ENCODE results near the gene MTNR1A.
"Not testable (repeated sequence)": the region's sequence is repeated elsewhere in the genome, so short reads cannot be mapped to it uniquely, and the experiment has no call there.

MTNR1A gene

DNA sequence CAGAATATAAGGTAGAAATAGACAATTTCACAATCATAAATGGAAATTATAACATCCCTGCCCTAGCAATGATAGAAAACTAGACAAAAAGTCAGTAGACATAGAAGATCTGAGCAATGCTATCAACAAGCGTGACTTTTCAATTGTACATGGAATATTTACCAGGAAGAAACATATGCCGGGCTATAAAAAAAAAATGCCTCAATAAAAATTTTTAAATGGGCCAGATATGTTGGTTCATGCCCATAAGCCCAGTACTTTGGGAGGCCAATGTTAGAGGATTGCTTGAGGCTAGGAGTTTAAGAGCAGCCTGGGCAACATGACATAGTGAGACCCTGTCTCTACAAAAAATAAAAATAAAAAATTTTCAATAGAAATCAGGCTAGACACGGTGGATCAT, 5.3 kb upstream of the MTNR1A start:
- DNase-seq, result no peak

DNA sequence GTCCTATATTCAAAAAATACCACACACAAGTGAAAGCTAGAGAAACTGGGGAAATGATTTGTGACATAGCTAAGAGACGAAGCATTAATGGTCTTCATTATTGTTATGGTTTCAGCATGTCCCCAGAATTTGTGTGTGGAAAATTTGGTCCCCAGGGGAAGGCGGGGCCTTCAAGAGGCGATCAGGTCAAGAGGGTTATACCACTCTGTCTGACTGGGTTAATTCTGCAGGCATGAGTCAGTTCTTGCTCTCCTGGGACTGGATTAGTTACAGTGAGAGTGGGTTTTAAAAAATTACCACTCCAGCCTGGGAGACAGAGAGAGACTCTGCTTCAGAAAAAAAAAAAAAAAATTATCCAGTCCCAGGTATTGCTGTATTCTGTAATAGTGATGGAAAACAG, 2.1 kb upstream of the MTNR1A start:
- no peak for DNase-seq

DNA sequence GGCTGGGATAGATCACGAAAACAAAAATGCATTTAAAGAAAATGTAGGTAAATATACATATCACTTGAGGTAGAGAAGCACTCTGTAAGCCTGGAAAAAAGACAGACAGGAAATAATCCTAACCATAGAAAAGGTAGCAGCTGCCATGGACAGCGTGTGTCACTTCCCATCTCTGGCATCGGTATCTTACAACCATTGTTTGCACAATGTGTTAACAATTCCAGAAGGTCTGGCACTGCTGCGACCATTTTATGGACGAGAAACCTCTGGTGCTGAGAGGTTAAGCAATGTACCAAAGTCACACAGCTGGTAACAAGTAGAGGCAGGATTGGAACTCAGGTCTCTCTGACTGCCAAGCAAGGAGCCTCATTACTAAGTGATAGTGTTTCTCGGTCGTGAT, 1.7 kb upstream of the MTNR1A start:
- DNase-seq, result no peak

DNA sequence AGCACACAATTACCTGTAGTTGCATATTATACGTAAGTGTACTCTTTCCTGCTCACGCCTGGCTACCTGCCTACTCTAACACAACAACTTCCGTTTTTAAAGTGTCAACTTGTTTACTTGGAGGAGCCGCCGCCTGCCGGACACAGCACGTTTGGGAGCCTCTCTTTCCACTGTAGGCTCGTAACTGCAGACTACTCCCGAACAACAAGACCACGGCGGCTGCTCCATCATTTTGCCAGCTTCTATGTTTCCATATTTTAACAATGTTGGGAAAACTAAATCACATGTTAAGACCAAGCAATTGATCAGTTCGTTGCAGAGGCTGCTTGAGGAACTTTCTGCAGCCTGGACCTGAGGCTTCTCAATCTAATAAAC, 841 bp downstream of the MTNR1A start:
- no peak for DNase-seq

DNA sequence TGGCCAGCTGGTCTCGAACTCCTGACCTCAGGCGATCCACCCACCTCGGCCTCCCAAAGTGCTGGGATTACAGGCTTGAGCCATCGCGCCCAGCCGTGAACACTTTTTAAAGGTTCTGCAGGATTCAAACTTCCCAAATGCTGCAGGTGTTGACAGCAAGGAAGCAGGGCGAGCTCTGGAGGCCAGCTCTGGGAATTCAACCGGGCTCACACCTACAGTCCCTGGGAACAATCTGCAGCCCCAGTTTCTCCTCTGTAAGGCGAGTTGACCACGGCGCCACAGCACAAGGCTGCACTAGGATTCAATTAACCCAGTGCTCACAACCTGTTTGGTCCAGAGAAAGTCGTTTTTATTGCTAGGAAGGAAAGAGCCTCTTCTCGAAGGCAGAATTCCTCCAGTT, 1.6 kb downstream of the MTNR1A start:
- DNase-seq, result no peak

DNA sequence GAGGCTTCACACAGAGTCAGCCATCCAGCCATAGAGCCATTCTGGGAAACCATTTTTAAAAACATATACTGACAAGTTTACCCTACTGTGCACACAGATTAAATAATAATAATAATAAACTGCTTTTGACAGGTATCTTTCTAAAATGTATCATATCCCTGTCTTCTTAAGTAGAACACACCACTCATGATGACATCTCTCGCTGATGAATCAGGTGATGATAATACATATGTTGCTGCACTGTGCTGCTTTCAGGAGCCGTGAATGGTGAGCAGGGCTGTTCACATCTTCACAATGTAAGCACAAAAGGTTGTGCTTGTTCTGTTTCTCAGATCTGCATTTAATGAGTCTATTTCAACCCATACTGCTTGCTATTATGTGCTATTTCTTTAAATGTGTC, 3.5 kb downstream of the MTNR1A start:
- DNase-seq, result no peak

DNA sequence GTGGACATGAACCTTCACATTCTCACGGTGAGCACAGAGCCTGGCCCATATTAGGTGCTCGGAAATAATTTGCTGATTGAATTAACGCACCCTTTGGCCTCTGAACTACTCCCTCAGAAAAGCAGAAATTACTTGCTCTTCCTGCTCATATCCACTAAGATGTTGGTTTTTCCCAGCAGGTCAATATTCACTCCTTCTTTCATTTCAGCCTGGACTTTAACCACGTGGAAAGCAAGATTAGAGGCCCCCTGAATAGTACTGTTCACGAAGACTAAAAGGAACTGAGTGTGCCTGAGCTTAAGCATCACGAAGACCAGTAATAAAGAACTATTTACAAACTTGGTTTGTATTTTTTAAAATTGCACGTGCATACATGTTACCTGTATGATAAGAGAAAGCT, 9.9 kb downstream of the MTNR1A start:
- DNase-seq, result no peak

DNA sequence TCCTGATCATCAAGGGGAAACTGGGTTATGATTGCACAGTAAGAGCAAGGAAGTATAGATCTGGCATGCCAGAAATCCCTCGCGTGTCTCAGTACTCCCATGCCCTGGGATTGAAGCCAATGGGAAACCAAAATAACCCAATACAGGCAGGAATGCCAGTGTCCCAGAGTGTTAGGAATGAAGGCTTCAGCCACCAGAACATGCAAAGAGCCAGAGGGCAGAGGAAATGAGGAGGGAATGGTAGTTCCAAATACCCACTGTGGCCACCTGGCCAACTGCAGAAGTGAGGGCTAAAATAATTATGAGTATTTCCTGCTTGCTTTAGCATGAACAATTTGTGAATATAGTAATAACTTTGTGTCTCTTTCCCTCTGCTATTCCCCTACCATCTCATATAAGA, 12.2 kb downstream of the MTNR1A start:
- DNase-seq, result no peak

DNA sequence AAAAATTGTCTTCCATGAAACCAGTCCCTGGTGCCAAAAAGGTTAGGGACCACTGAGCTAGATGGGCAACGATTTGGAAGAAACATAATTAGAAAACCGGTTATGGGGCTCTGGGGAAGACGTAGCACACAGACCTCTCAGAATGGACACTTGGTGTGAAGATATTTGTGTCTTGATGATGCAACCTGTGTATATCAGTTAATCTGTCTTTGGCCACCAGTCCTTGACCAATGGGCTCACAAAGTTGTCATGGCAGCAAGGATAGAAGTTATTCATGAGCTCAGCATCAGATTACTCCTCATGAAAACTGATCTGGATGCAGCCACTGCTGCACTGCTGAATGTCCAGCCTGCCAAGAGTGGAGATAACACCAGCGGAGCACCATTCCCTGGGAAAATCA, 13.6 kb downstream of the MTNR1A start:
- no peak for DNase-seq

DNA sequence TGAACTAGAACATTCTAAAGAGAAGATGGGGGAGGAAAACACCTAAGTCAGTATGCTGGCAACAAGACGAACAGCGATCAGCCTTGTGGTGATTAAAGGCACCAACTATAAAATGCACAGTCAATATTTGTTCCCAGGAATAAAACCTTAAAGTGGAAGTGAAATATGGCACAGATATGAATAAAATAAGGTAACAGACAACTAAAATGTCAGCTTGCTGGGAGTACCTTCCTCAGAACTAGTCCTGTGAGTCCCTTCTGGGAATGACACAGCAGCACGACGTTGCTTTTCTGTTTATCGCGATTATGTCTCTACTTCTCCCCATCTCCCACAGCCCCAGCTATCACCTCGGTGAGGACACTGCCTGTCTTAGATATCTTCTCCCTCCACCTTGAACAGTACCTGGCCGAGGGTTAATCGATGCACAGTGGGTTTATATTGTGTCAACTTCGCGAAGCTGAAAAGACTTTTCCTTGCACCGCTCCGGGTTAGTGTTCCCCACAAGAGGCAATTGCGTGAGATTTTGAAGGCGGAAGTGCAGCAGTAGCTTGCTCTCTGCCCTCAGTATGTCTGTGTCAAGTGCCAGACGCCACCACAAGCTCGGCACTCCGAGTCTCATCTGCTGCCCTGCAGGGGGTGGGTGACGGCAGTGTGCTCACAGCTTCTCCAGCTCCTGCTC, 17.4 kb downstream of the MTNR1A start:
- no peak for DNase-seq

DNA sequence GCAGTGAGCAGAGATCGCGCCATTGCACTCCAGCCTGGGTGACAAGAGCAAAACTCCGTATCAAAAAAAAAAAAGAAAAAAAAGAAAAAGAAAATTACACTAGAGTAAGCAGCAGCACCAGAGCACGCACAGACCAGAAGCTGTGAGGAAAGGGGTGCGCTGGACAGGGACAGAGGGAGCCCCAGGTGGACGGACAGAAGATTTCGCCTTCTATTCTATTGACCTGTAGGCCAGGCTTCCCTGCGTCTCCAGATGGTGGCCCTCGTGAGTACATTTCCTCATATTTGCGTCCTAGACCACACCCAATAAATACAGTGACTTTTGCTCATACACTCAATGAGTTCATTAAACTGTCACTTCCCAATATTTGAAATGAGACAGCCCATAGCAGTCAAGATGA, 19.1 kb downstream of the MTNR1A start:
- no peak for DNase-seq

DNA sequence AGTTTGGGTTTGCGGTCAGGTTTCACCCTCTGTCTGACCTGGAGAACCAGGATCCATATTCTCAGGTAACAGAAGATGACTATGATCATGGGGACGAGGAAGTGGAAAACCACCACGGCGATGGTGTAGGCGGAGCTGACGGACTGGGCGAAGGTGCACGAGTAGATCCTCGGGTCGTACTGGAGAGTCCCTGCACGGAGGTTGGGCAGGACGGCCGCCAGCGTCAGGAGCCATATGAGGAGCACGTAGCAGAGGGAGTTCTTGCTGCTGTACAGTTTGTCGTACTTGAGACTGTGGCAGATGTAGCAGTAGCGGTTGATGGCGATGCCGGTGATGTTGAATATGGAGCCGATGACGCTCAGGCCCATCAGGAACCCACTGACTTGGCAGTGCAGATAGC, 21.3 kb downstream of the MTNR1A start:
- DNase-seq, result no peak

DNA sequence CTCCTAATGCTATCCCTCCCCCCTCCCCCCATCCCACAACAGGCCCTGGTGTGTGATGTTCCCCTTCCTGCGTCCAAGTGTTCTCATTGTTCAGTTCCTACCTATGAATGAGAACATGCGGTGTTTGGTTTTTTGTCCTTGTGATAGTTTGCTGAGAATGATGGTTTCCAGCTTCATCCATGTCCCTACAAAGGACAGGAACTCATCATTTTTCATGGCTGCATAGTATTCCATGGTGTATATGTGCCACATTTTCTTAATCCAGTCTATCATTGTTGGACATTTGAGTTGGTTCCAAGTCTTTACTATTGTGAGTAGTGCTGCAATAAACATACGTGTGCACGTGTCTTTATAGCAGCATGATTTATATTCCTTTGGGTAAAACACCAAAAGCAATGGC, 31.4 kb downstream of the MTNR1A start:
- not testable (repeated sequence) for DNase-seq

DNA sequence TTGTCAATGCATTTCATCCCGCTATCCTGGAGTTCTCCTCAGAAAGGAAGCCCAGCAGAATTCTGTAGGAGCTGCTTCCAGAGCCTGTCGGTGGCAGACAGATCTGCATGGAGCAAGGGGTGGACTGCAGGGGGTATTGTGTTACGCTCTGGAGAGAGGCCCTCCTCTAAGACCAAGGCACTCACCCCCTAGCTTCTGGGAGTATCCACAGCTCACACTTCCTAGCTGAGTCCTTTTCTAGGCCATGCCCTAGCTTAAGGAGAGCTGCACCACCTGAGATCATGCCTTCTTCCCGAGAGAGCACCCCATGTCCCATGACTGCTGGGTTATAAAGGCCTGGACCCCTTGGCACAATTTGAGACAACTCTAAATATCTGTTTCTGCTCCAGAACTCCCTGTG, 39.1 kb downstream of the MTNR1A start:
- no peak for DNase-seq

DNA sequence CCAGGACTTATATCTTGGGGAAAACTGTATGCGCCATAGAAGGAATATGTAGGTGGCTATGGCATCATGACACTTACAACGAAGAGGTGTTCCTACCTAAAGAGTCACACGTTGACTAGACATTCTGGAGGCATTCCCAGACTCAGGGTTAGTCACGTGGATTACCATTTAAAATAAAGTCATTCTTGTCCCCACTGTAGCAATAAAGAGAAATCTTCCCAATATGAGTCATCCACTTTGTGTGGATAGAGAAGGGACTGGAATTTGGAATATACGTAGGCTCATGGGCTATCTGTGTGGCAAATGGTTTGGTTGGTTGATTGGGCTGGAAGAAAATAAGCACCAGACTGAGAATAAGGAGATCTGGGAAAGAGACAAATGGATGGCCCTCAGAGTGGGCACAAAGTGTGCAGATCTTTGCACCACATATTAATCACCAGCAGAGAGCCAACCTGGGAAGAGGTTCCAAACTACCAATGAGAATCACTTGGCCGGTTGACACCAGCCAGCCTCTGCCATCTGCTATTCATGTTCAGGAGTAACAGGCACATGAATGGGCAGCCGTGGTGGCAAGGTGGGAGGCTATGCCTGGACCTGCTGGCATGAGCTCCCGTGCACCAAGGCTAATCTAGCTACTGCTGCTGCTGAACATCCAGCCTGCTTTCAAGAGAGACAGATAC, 41.0 kb downstream of the MTNR1A start:
- DNase-seq, result no peak

DNA sequence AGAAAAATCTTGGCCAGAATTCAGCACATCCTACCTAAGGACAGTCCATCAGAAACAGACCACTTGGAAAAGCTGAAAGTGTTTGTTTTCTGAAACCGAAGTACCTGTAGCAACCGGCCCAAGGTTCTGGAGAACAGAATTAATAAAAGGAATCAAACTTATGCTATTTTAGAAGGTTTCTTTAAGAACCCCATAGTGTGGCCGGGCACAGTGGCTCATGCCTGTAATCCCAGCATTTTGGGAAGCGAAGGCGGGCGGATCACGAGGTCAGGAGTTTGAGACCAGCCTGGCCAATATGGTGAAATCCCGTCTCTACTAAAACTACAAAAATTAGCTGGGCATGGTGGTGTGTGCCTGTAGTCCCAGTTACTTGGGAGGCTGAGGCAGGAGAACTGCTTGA, 50.6 kb downstream of the MTNR1A start:
- not testable (repeated sequence) for DNase-seq

DNA sequence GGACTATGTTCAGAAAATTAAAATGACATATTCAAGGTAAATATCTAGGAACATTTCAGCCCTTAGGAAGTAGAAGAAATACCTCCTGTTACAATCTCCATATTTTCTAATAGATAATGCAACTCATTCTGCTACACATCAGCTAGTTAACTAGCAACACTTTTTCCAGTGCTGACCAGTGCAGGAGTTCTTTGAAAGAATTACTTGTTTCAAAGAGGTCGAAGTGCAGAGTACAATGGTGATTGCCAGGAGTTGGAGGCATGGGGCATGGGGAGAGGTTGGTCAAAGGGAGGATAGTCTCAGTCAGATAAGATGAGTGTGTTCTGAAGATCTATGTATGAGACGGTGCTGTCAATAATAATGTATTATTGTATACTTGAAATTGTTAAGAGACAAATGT, 53.1 kb downstream of the MTNR1A start:
- DNase-seq, result no peak

DNA sequence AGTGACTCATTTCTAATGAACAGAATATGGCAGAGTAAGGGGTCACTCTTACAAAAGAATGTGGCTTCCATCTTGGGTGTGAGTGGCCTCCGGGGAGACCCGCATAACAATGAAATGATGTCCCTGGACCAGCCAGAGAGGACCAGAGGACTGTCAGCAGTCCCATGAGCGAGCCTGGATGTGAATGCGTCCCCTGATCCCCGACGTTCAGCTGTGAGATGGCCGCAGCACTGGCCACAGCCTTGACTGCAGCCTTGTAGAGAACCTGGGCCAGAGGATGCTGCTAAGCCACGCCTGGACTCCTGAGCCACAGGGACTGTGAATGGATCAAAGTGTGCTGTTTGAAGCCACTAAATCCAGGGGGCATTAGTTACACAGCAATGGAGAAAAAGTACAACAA, 53.8 kb downstream of the MTNR1A start:
- DNase-seq, result no peak

DNA sequence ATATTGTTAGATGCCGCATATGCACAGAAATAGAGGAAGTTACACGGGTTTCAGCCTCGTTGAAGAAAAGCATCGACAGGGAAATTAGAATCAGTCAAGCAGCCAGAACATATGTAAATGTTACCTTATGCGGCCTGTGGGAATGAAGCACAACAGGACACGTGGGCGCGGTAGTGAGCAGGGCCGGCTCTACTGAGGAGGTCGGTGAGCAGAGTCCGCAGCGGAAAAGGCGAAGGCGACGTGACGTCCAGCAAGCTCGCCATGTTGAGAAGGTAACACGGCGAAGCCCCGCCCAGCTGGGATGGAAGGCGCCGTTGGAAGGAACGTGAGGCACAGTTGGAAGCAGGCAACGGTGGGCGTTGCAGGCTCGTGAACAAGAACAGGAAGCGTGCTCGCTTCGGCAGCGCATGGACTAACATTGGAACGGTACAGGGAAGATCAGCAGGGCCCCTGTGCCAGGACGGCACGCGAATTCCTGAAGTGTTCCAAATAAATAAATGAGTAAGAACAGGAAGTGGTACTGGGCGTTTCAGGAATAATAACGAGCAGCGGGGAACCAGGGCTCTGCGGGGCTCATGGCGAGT, 54.6 kb downstream of the MTNR1A start:
- no peak for DNase-seq

DNA sequence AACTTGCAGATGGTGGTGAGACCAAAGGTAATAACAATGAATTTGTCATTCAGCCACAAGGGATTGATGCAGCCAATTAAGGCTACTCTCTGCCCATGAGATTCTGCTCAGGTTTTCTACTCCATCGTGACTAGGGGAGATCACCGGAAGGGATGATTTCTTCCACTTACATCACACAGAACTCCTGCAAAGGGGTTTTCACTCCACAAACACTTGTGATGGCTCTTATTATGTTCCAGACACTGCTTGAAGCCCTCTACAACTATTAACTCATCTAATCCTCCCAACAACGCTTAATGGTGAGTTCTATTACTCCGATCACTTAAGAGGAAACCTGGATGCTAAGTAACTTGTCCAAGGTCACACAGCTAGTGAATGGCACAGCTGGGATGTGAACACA, 55.9 kb downstream of the MTNR1A start:
- no peak for DNase-seq

DNA sequence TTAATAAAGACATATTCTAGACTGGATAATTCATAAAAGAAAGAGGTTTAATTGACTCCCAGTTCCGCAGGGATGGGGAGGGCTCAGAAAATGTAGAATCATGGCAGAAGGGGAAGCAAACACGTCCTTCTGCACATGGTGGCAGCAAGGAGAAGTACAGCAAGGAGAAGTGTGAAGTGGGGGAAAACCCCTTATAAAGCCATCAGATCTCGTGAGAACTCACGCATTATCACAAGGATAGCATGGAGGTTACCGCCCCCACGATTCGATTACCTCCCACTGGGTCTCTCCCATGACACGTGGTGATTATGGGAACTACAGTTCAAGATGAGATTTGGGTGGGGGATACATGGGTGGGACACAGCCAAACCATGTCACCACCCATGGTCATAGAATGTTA, 58.3 kb downstream of the MTNR1A start:
- DNase-seq, result no peak

DNA sequence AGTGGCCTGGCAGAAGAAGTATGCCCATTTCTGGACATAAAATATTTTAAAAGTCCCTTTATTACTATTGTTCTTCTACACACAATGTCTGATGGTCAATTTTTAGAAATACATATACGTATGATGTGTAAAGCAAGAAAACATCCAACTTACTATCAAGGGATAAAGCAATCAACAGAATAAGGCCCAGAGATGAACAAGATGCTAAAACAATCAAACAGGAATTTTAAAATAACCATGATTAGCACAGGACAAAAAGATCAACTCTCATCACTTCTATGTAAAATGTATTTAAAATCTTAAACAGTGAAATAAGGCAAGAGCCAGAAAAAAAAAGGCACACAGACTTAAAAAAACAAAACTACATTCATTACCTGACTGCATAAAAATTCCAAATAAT, 60.9 kb downstream of the MTNR1A start:
- no peak for DNase-seq

DNA sequence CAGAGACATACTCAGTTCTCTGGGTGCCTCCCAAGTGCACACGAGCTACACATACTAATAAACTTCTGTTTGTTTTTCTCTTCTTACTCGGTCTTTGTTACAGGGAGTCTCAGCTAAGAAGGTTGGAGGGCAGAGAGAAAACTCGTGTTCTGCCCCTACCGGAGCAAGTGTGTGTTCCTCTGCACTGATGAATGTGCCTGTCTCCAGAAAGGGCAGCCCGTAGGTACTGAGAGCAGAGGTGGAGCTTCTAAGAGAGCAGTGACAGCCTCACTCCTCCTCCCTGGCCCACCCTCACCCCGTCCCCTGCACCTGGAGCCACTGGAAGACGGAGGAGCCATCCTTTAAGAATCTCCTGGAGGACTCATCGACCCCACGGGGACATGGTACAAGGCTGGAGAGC, 67.6 kb downstream of the MTNR1A start:
- DNase-seq, result no peak

DNA sequence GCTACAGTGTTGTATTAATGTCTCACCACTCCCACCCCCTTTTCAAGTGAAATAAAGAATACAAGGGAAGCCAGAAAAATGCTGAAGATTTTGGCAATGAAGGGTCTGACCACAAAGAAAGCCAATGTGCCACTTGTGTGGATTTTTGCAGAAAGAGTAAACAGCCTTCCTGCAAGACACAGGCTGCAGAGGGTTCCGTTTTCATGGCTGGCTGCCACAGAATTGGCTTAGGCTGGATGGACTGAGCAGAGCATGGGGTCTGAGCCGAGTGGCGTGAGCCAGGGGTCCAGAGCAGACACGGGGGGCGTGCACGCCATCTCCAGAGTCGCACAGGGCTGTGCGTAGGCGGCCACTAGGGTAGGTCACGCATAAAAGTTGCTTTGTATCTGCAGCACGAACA, 69.2 kb downstream of the MTNR1A start:
- DNase-seq, result no peak

DNA sequence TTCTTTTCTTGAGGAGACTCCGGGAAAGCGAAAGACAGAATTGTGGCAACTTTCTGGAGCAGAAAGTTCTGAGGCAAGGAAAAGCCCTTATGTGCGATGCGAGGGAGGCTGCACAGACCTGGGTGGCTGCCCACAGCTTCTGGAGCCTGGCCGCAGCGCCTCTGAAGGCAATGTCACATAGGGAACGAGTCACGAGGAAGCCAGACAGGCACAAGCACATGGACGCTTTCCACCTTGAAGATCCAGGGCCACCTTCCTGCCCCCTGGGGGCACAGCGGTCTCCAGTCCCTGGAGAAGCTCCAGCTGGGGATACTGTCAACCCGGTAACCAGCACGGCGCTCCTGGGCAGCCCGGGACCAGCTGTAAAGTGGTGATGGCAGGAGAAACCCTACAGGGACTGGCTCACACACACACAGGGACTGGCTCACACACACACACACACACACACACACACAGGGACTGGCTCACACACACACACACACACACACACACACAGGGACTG, 69.8 kb downstream of the MTNR1A start:
- no peak for DNase-seq
